Smooth muscle cell of bladder (primary cell): ENCODE data around the gene EOGT. TPM values are rescaled to one million over a fixed set of nuclear protein-coding genes. Genes with fewer than 3 reads are reported as not detected.

ENCODE experiments used
- total RNA-seq: library from RNA; depleted of rRNA; stranded (reverse); fragments of >200 nt; gene quantifications from 2 replicates; pipeline ENCODE4 v1.2.3, GENCODE V29; 2014

The EOGT gene
- 32.7 and 36.6 TPM in 2 replicates for total RNA-seq

DNA sequence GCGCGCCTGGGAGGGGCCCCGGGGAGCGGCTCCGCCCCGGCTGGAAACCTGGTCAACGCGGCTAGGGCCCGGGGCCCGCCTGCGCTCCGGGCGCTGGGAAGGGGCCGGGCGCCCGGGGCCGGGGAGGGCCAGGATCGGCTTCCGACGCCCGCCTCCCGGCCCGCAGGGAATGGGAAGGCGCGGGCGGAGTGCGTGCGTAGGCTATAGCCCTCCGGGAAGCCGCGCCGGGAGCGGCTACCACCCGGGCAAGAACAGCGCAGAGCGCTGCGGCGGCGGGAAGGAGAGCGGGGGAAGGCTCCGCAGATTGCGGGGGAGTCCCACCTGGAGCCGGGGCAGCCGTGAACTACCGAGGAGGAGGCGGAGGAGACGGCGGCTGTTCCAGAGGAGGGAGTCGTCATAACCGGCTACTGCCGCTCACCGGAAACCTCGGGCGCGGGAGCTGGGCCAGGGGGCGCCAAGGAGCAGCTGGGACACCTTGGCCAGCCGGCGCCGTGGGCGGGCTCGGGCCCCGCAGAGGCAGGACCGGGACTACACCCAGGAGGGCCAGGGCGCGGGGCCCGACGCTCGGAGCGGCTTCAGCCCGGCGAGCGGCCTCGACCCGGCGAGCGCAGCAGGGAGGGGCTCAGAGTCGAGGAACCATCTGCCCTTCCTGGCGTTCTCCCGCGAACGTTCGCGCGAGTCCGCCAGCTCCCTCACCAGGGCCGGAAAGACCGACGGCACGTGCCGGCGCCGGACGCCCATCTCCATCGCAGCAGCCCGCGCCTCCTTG is at the start of gene EOGT:
EOGT (minus strand) TSS at position 432 of the 769 bp plus-strand sequence. CDS start 3,838 bp downstream, outside the sequence.

DNA sequence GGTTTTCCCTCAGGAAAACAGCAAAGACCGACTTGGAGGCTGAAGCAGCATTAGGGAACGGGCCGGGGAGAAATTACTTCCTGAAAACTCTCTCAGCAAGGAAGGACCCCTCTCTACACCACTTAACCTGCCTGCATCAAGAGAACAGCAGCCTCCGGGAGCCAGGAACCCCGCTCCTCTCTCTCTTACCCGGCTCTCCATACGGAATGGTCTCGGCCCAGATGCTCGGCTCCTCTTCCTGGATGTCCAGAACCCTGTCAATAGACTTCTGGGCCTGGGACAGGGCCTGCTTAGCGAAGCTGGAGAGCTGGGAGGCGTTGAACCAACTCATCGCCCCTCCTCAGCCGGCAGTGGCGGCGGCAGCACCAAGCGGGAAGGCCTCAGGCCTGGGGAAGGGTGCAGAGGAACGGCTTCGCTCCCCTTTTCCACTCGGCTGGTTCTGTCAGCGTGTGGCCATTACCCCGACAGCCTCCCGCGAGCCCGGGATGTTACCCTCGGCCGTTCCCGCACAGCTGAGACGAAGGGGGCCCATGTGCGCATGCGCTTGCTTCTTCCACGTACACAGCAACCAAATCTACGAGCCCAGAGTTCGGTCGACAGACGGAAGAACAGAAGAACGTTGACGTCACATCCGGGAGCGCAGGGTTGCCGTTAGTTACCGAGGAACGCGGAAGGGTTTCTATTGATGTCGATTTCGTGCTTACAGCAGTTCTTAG is 38.4 kb upstream of the EOGT start, which contains the start of gene TMF1:
TMF1 (minus strand) TSS at position 578 of the 716 bp plus-strand sequence; CDS start at position 331, 247 bp downstream.

Other genes with a start within 250 kb of the EOGT start
- gene TAFA4, start 81.1 kb downstream of the EOGT start, total RNA-seq, result not detected in 2 replicates
- 41.4 and 51.0 TPM in 2 replicates for gene TMF1, start 38.6 kb upstream of the EOGT start, total RNA-seq
- gene UBA3, start 66.7 kb upstream of the EOGT start, total RNA-seq, result 62.2 and 70.8 TPM in 2 replicates
- gene ARL6IP5, start 71.3 kb upstream of the EOGT start, total RNA-seq, result 88.5 and 119 TPM in 2 replicates
- under 0.01 and 0.14 TPM in 2 replicates for gene LMOD3, start 108.9 kb upstream of the EOGT start, total RNA-seq